Right lobe of liver (tissue), 4 donors: Measurements from ENCODE around the gene SPATA21.

ENCODE experiments used
- CTCF ChIP-seq, 4 donors: fragments of 200-600 bp in 3 of 4; fragments of 450-650 bp in 1 of 4; IDR thresholded peaks; one replicate each; pipeline versions ENCODE4 v1.5.1 to v1.8.0; 2016 to 2022; ENCODE audit warnings: antibody characterized with exemption in 4 of 4, mild to moderate bottlenecking in 2 of 4
- POLR2A ChIP-seq: fragments of 450-650 bp; IDR thresholded peaks from one replicate; pipeline ENCODE4 v1.6.1; 2017; ENCODE audit warnings: antibody characterized with exemption, mild to moderate bottlenecking
- donor health status: DM: no; HTN: no; CAD: no.
- donor health status: DM: no; HTN: no; CAD: no.
- donor health status: DM: no; HTN: yes; CAD: no.

- TF ChIP-seq CTCF (IDR thresholded peaks at IDR 0.05) (no peak), POLR2A (no peak)
These were observed 42.2 kb downstream of the SPATA21 start for GRCh38 chr1:16394977-16395376.
